Transverse colon (tissue), 3 donors: ENCODE data around the gene GDPD1.

ENCODE experiments used
- POLR2A ChIP-seq: fragments of 450-650 bp; IDR thresholded peaks from one replicate; pipeline ENCODE4 v1.6.1; 2016; ENCODE audit warnings: antibody characterized with exemption, mild to moderate bottlenecking, moderate library complexity
- POLR2AphosphoS5 ChIP-seq, 3 donors: sonication (generic); formaldehyde crosslinking; IDR thresholded peaks; one replicate each; pipeline ENCODE4 v1.6.1; 2016; ENCODE audit warnings: antibody characterized with exemption in 3 of 3

GRCh38 chr17:59230764-59231163 is 10.5 kb downstream of the GDPD1 start:
- no peak for TF ChIP-seq POLR2AphosphoS5 (IDR thresholded peaks at IDR 0.05)
- TF ChIP-seq POLR2A, result no peak
